HCT116 (cell line): ENCODE measurements around the gene EGFR.

Experiments
- CBX3 ChIP-seq: IDR thresholded peaks from 2 replicates; pipeline ENCODE4 v1.6.1; 2012; ENCODE audit warnings: low read depth
- CTCF ChIP-seq, 3 experiments: fragments of 200-600 bp in 1 of 3; sonication (generic) in 1 of 3; IDR thresholded peaks in 2 of 3; conservative IDR thresholded peaks in 1 of 3; 2 replicates each; pipeline ENCODE4 v1.5.1; 2012 to 2017; ENCODE audit warnings: low read depth in 2 of 3, low read length in 2 of 3, antibody characterized with exemption in 1 of 3, borderline replicate concordance in 1 of 3, control low read depth in 1 of 3, mild to moderate bottlenecking in 1 of 3, mixed read lengths in 1 of 3, mixed run types in 1 of 3, moderate library complexity in 1 of 3; ENCODE audit not compliant: insufficient read depth in 1 of 3
- EZH2phosphoT487 ChIP-seq: fragments of 200-600 bp; IDR thresholded peaks from 2 replicates; pipeline ENCODE4 v1.6.1; 2018; ENCODE audit warnings: antibody characterized with exemption, borderline replicate concordance
- JUND ChIP-seq: IDR thresholded peaks from 2 replicates; pipeline ENCODE4 v1.6.1; 2012
- POLR2A ChIP-seq: IDR thresholded peaks from 2 replicates; pipeline ENCODE4 v1.7.0; 2011; ENCODE audit warnings: borderline replicate concordance; ENCODE audit not compliant: insufficient read depth, insufficient read length; ENCODE audit errors: extremely low read depth
- POLR2AphosphoS5 ChIP-seq: IDR thresholded peaks from 2 replicates; pipeline ENCODE4 v1.6.1; 2011; ENCODE audit warnings: mild to moderate bottlenecking, low read depth, low read length, moderate library complexity
- REST ChIP-seq: IDR thresholded peaks from 2 replicates; pipeline ENCODE4 v1.6.1; 2012; ENCODE audit warnings: low read depth
- SRF ChIP-seq: IDR thresholded peaks from 2 replicates; pipeline ENCODE4 v1.6.1; 2012; ENCODE audit warnings: low read depth
- TCF7L2 ChIP-seq: IDR thresholded peaks from 2 replicates; pipeline ENCODE4 v1.7.0; 2011; ENCODE audit warnings: borderline replicate concordance, inconsistent platforms; ENCODE audit not compliant: insufficient read depth, insufficient read length; ENCODE audit errors: extremely low read depth
- YY1 ChIP-seq: IDR thresholded peaks from 2 replicates; pipeline ENCODE4 v1.6.1; 2011; ENCODE audit warnings: low read length, low read depth, moderate library complexity, mild to moderate bottlenecking; ENCODE audit not compliant: insufficient replicate concordance; ENCODE audit errors: extremely low read depth
- ZBTB33 ChIP-seq: IDR thresholded peaks from 2 replicates; pipeline ENCODE4 v1.6.1; 2011; ENCODE audit warnings: mild to moderate bottlenecking, low read length, moderate library complexity; ENCODE audit not compliant: insufficient replicate concordance; ENCODE audit errors: extremely low read depth

- no peak for TF ChIP-seq REST
- no peak for TF ChIP-seq POLR2A
- no peak for TF ChIP-seq EZH2phosphoT487
- no peak for TF ChIP-seq JUND
- no peak for TF ChIP-seq SRF
- no peak for TF ChIP-seq ZBTB33
- no peak for TF ChIP-seq TCF7L2
- TF ChIP-seq CTCF (IDR thresholded peaks at IDR 0.05 in 2 of 3, conservative IDR thresholded peaks at IDR 0.05 in 1 of 3; ENCODE audit: borderline replicate concordance in 1 of 3, insufficient read depth in 1 of 3, low read depth in 2 of 3, low read length in 2 of 3) = no peak
- TF ChIP-seq YY1 = no peak
- TF ChIP-seq CBX3 = no peak
- TF ChIP-seq POLR2AphosphoS5 = no peak
Observed at GRCh38 chr7:55128693-55129394, 110.0 kb downstream of the EGFR start.
